Parathyroid adenoma (tissue), 2 donors: ENCODE data around the gene GPR18.

Source experiments
- H2AFZ ChIP-seq: fragments of 300-600 bp; sonication (generic); one replicate; pipeline ENCODE4 v1.7.0; 2017; ENCODE audit warnings: antibody characterized with exemption, mild to moderate bottlenecking
- H3K27ac ChIP-seq: fragments of 300-600 bp; sonication (generic); one replicate; pipeline ENCODE4 v1.7.0; 2017
- H3K27me3 ChIP-seq: fragments of 300-600 bp; sonication (generic); one replicate; pipeline ENCODE4 v1.7.0; 2017; ENCODE audit warnings: low read length; ENCODE audit not compliant: control insufficient read depth, insufficient read depth
- H3K36me3 ChIP-seq: fragments of 300-600 bp; sonication (generic); one replicate; pipeline ENCODE4 v1.7.0; 2017; ENCODE audit warnings: low read length; ENCODE audit not compliant: control insufficient read depth, insufficient read depth
- H3K4me1 ChIP-seq: fragments of 300-600 bp; sonication (generic); one replicate; pipeline ENCODE4 v1.7.0; 2017; ENCODE audit warnings: control low read depth
- H3K4me2 ChIP-seq: fragments of 300-600 bp; sonication (generic); one replicate; pipeline ENCODE4 v1.7.0; 2017; ENCODE audit warnings: low read length
- H3K4me3 ChIP-seq: fragments of 300-600 bp; sonication (generic); one replicate; pipeline ENCODE4 v1.7.0; 2017; ENCODE audit warnings: low read depth, low read length
- H3K79me2 ChIP-seq: fragments of 300-600 bp; sonication (generic); one replicate; pipeline ENCODE4 v1.7.0; 2017; ENCODE audit warnings: control low read depth
- H3K9ac ChIP-seq: fragments of 300-600 bp; sonication (generic); one replicate; pipeline ENCODE4 v1.7.0; 2017; ENCODE audit warnings: mild to moderate bottlenecking
- H3K9me3 ChIP-seq: fragments of 300-600 bp; sonication (generic); one replicate; pipeline ENCODE4 v1.7.0; 2017; ENCODE audit warnings: low read length; ENCODE audit not compliant: control insufficient read depth
- TF ChIP-seq, protein P1 (sequence below): fragments of 300-600 bp; sonication (generic); IDR thresholded peaks from one replicate; pipeline ENCODE4 v1.7.0; 2017; ENCODE audit warnings: antibody characterized with exemption, mild to moderate bottlenecking
- donor health status: primary hyperparathyroidism.

The GPR18 gene

DNA sequence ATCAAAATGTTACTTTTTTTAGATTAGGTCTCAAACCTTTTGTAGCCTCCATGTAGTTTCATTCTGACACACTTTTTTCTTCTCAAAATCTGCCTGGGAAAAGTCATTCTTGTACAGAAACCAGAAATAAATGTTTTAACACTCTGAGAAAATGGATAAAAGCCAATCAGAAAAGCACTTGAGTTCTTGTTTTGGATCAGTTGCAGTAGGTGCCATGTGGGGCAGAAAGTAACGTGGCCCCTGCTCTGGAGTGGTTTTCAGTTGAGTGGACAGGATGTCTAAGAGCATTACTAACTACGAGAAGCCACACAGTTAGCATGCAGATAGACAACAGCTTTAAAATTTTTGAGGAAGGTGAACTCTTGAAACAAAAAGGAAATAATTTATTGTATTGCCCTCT is 29.9 kb upstream of the GPR18 start:
- TF ChIP-seq, protein P1, sequence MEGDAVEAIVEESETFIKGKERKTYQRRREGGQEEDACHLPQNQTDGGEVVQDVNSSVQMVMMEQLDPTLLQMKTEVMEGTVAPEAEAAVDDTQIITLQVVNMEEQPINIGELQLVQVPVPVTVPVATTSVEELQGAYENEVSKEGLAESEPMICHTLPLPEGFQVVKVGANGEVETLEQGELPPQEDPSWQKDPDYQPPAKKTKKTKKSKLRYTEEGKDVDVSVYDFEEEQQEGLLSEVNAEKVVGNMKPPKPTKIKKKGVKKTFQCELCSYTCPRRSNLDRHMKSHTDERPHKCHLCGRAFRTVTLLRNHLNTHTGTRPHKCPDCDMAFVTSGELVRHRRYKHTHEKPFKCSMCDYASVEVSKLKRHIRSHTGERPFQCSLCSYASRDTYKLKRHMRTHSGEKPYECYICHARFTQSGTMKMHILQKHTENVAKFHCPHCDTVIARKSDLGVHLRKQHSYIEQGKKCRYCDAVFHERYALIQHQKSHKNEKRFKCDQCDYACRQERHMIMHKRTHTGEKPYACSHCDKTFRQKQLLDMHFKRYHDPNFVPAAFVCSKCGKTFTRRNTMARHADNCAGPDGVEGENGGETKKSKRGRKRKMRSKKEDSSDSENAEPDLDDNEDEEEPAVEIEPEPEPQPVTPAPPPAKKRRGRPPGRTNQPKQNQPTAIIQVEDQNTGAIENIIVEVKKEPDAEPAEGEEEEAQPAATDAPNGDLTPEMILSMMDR: no peak
- Histone ChIP-seq H2AFZ (no peak overlapping the region), H3K79me2 (no peaks in the 10 kb centered on the region), H3K27ac (no peak overlapping the region), H3K4me2 (no peak overlapping the region), H3K27me3 (no peaks in the 10 kb centered on the region), H3K9ac (no peak overlapping the region), H3K4me1 (no peaks in the 10 kb centered on the region), H3K36me3 (no peaks in the 10 kb centered on the region), H3K4me3 (no peak overlapping the region), H3K9me3 (no peaks in the 10 kb centered on the region)

DNA sequence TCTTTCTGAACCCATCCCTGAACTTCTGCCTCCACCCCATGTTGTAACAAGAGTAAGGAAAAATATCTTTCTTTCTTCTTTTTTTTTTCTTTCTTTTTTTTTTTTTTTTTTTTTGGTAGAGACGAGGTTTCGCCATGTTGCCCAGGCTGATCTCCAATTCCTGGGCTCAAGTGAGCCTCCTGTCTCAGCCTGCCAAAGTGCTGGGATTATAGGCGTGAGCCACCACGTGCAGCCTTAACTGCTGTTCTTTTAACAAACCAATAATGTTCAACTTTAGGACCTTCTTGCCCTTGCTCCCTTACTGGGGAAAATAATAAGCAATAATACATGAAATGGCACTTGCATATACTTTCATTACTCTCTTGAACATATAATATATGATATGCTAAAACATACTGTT is 29.4 kb upstream of the GPR18 start:
- H3K27me3 ChIP-seq: no peaks in the 10 kb centered on the region
- H3K4me2 ChIP-seq: no peak overlapping the region
- no peaks in the 10 kb centered on the region for H3K36me3 ChIP-seq
- no peak overlapping the region for H3K4me3 ChIP-seq
- H3K9ac ChIP-seq: no peak overlapping the region
- H3K27ac ChIP-seq: no peak overlapping the region
- no peaks in the 10 kb centered on the region for H3K9me3 ChIP-seq
- no peaks in the 10 kb centered on the region for H3K79me2 ChIP-seq
- TF ChIP-seq, protein P1: no peak
- no peaks in the 10 kb centered on the region for H3K4me1 ChIP-seq
- H2AFZ ChIP-seq: no peak overlapping the region

DNA sequence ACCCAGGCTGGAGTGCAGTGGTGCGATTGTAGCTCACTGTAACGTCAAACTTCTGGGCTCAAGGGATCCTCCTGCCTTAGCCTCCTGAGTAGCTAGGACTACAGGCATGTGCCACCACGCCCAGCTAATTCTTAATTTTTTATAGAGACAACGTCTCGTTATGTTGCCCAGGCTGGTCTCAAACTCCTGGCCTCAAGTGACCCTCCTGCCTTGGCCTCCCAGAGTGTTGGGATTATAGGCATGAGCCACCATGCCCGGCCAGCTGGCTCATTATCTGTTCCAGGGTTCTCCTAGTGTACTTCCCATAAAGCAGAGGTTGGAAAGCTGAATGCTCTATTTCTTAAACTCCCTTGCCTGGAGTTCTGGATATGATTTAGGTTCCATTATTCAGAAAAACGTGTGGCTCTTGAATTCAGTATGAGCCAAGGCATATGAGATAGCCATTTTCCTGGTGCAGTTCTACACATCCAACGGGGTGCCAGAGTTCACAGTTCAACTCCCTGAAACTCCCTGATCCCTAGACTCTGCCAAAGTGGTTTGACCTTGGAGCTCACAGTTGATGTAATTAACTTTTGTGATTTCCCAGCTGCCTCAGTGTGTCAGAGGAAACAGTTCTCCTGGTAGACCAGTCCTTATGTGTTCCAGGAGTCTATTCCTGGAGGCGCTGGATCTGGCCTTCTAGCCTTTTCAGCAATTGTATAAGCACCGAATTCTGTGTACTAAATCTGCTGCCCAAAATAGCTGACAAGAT is 27.4 kb upstream of the GPR18 start:
- Histone ChIP-seq H3K4me1 (no peaks in the 10 kb centered on the region), H3K4me3 (no peak overlapping the region), H2AFZ (no peak overlapping the region), H3K27ac (no peak overlapping the region), H3K27me3 (no peaks in the 10 kb centered on the region), H3K9me3 (no peaks in the 10 kb centered on the region), H3K36me3 (no peaks in the 10 kb centered on the region), H3K79me2 (peaks cover 2% of the 10 kb centered on the region), H3K9ac (no peak overlapping the region), H3K4me2 (no peak overlapping the region)
- TF ChIP-seq, protein P1: no peak

DNA sequence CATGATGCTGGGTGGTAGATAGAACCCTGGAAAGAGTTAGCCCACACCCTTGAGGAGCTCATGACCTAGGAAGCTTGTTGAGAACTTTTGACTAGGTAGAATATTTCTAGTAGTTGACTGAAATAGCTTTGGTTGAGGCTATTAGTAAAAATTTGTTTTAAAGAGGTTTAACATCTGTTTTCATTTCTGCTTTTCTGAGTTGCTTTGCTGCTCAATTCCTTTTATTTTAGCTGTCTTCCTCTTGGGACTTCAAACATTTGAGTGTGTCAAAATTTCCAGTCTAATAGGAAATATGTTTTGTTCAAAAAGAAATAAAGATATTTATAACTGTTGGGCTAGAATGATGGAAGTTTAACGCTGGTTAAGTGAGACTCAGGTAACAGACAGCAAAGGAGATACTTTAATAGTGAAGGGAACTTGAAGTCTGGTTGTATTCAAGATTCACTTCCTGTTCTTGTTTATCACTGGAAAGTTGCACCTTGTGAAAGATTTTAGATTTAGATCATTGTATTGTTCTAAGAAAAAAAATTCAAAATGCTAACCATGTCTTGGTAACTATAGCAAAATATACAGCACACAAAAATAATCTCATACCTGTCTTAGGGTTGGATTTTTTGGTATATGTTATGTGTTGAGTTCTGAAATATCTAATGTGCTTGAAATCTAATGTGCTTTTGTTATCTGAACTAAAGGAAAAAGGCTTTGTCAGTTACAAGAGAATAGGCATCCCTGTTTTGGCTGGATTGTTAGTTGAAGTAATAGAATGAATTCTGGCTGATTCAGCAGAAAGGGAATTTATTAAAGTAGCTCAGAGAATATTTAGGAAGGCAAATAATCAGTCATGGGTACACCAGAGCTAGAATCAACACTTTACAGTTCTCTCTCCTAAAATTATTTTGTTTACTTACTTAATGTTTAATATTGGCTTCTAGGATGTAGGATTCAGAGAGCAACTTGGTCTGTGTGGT is 24.4 kb upstream of the GPR18 start:
- TF ChIP-seq, protein P1: no peak
- no peak overlapping the region for H3K4me2 ChIP-seq
- peaks cover 2% of the 10 kb centered on the region for H3K79me2 ChIP-seq
- no peak overlapping the region for H3K9ac ChIP-seq
- H3K27ac ChIP-seq: no peak overlapping the region
- no peaks in the 10 kb centered on the region for H3K4me1 ChIP-seq
- no peak overlapping the region for H2AFZ ChIP-seq
- no peaks in the 10 kb centered on the region for H3K9me3 ChIP-seq
- H3K4me3 ChIP-seq: no peak overlapping the region
- no peaks in the 10 kb centered on the region for H3K27me3 ChIP-seq
- H3K36me3 ChIP-seq: no peaks in the 10 kb centered on the region
